A204.1 (cell line): ENCODE results near the gene RGL1.

Experiments used
- FAIRE-seq: peaks from 2 replicates; lab custom pipeline; 2012; peaks lifted over from hg19 to GRCh38; lab: Jason Lieb, UNC

The RGL1 gene

GRCh38 chr1:183821889-183822611, 17.1 kb downstream of the RGL1 start:
- FAIRE-seq, result no peak

- no peak for FAIRE-seq
Measured at GRCh38 chr1:183824291-183824690, 19.4 kb downstream of the RGL1 start.

GRCh38 chr1:183827801-183828200, 22.9 kb downstream of the RGL1 start:
- no peak for FAIRE-seq

DNA sequence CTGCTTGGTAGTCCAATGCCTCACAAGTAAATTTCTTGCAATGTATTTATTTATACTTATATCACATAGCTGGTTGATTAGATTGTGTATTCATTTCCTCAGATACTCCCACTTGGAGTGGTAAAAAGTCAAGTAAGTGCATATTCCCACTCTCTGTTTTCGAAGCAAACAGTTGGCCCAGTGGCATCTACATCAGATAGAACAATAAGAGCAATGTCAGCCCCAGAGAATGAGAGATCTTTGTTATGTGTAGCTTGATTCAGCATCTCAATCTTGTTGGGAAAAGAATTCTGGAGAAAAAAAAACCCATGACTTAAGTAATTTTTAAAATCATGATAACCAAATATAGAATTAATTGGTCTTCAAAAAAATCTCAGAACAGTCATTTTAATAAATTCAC, 25.5 kb downstream of the RGL1 start:
- no peak for FAIRE-seq

GRCh38 chr1:183831311-183831710, 26.4 kb downstream of the RGL1 start:
- no peak for FAIRE-seq

- no peak for FAIRE-seq
Measured at GRCh38 chr1:183832459-183832858, 27.5 kb downstream of the RGL1 start.

- no peak for FAIRE-seq
Measured at GRCh38 chr1:183834568-183834967, 29.6 kb downstream of the RGL1 start.

- FAIRE-seq, result no peak
Measured at GRCh38 chr1:183836598-183836997, 31.7 kb downstream of the RGL1 start.

DNA sequence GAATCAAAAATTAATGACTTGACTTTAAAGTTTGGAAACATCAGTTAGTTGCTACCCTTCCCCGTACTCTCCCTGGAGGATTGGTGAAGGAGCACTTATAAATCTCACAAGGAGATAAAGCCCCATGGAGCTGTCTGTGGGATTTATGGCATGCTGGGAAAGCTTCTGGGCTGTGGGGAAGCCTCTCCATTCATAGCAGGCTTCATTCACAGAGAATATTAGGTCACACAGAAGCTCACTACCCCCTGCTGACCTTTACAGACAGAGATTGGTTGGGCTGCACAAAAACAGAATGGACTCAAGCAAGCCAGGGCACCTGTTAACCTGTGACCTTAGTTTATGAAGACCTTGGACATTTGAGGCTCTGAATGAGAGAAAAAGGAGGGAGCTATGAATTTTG, 32.1 kb downstream of the RGL1 start:
- FAIRE-seq, result no peak

DNA sequence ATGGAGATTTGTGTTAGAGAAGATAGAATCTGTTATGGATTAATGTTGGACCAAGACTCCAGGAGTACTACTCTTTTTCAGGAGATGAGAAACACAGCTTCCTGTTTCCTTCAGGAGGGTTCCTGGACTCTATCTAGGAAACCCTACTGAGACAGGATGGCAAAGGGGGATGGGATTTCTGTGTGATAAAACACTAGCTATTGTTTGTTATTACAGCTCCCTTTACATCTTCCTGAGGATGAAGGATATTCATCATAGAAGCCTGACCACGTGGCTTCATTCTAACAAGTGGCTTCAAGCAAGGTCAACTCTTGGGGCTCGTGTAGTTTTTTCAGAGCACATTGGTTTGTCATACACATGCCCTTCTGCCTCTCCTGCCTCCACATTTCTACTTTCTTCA, 33.3 kb downstream of the RGL1 start:
- FAIRE-seq, result no peak

- no peak for FAIRE-seq
Measured at GRCh38 chr1:183840140-183840539, 35.2 kb downstream of the RGL1 start.

DNA sequence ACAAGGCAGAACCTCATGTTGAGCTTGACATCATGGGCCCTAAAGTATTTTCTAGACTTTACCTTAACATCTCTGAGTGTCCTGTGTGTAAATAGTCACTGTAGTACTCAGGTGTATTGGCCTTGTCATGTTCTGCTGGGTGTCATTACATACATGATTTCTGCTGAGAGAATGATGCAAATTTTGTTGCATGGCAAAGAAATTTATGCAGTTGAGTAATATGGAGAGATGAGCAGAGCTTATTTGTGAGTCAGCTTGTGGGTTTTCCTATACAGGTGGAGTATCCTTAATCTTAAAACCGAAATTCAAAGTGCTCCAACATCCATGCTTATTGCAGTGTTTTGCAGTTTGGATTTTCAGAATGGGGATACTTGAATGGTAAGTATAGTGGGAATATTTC, 36.6 kb downstream of the RGL1 start:
- no peak for FAIRE-seq

GRCh38 chr1:183841950-183842794, 37.3 kb downstream of the RGL1 start:
- no peak for FAIRE-seq

- no peak for FAIRE-seq
Measured at GRCh38 chr1:183842795-183843144, 37.9 kb downstream of the RGL1 start.

- no peak for FAIRE-seq
Measured at GRCh38 chr1:183844806-183845205, 39.9 kb downstream of the RGL1 start.

- FAIRE-seq, result no peak
Measured at GRCh38 chr1:183845681-183846080, 40.8 kb downstream of the RGL1 start.

- FAIRE-seq, result no peak
Measured at GRCh38 chr1:183847641-183848040, 42.7 kb downstream of the RGL1 start.

DNA sequence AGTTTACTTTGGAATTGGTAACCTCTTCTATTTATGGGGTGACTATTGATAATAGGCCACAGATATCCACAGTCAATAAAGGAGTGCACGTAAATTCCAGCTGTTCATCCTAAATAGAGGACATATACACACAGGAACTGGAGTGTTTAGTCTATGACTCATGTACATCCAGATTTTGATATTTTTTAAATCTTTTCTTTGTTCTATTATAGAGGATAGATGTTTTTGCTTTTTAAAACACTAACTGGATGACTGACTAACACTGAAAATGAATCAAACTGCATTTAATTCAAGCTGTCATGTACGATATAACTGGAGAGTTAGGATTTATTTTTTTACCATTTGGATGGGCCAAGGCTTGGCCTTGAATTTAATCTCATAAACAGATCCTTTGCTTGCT, 45.9 kb downstream of the RGL1 start:
- no peak for FAIRE-seq

DNA sequence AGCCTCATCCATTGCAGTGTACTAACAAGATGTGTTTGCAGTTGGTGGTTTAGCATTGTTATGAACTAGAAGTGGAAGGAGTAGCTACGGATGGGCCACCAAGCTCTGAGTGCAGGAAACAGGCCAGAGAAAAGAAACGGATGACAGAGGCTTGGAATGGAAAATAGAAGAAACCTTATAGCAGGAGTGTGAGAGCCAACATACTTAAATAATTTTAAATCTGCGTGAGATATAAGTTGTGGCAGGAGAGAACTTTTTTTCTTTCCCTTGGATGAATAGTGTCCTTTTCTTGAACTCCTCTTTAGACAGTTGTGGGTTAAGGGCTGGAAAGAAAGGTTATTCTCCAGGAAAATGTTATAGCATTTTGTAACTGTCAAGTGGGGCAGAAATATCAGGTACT, 54.2 kb downstream of the RGL1 start:
- FAIRE-seq, result no peak

- FAIRE-seq, result no peak
Measured at GRCh38 chr1:183859831-183860230, 54.9 kb downstream of the RGL1 start.

DNA sequence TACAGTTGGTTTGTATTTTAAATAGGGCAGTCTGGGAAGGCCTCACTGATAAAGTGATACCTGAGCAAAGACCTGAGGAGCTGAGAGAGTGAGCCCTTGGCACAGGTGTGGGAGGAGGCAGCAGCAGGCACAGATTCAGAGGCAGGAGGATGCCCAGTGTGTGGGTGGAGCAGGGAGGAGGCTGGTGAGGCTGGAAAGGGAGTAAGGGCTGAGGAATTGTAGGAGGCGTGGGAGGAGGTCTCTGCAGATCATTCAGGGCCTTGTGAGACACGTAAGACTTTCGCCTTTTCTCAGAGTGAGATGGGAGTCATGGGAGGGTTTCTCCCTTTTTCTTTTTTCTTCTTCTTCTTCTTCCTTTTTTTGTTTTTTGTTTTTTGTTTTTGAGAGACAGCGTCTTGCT, 58.0 kb downstream of the RGL1 start:
- FAIRE-seq, result no peak

DNA sequence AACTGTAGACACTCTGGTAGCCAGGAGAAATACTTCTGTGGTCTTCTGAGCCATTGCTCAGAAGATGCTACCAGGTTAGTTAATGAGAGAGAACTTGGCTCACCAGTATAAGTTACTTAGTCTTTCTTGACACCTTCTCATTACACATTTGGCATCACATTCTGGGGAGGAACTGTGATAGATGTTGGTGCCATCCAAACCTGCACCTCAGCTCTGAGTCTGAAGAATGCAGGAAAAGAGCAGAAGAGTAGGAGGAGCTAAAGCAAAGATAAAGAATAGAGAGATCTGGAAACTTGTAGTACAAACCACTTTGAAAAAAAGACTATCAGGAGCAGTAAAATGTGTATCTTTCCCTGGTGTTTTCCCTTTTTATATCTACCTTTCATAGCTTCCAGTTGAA, 58.9 kb downstream of the RGL1 start:
- FAIRE-seq, result no peak

GRCh38 chr1:183864611-183865010, 59.7 kb downstream of the RGL1 start:
- no peak for FAIRE-seq

DNA sequence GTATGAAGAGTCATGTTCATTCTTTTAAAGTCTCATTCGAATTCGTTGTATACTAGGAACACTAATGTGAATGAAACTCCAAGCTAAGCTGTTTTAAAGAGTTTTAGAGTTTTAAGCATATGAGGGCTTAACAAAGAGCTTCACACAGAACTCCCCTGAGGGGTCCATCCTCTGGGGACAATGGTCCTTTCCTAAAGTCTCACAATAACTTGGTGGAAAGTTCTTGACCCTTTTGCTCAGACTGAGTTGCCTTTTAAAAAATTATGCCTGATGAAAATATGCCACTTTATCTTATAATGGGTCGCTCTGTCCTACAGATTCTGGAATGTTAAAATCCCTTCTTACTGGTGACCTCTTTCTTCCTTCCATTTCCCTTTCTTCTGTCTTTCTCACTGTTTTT, 64.3 kb downstream of the RGL1 start:
- no peak for FAIRE-seq
